K562 (cell line): Measurements from ENCODE around the gene PKLR. TPM values are rescaled to one million over a fixed set of nuclear protein-coding genes. Genes with fewer than 3 reads are reported as not detected.

Experiments
- ATAC-seq: fragments of 200-7000 bp; cut with Tn5 transposase; 3 replicates; pipeline ENCODE4 v1.9.1; 2020; ENCODE audit warnings: moderate library complexity
- BruUV-seq: library from RNA; stranded (reverse); fragments of 400-500 nt; replicated peaks from 2 replicates; lab custom pipeline; 2021; lab: Mats Ljungman, UMichigan
- CTCF ChIA-PET: fragments of 300-600 bp; formaldehyde crosslinking; extraction: SDS; loops from one replicate; lab custom pipeline; 2021; ENCODE audit warnings: low intra/inter-chr PET ratio; lab: Yijun Ruan, JAX
- POLR2A ChIA-PET: fragments of 300-600, 350-650 bp; sonication (Branson Sonifier 250); formaldehyde crosslinking; extraction: SDS; loops from one replicate; lab custom pipeline; 2021; ENCODE audit warnings: antibody characterized with exemption, inconsistent platforms; lab: Yijun Ruan, JAX
- DNase-seq, 4 experiments: peaks; one replicate each; pipeline versions ENCODE4 v3.0.0 to v3.0.0-alpha.2; 2011 to 2018; ENCODE audit warnings: low spot score in 3 of 4, mixed read lengths in 3 of 4; ENCODE audit errors: extremely low read depth in 1 of 4
- FAIRE-seq: peaks from 2 replicates; lab custom pipeline; 2011; peaks lifted over from hg19 to GRCh38; lab: Jason Lieb, UNC
- H2AFZ ChIP-seq: 2 replicates; pipeline ENCODE4 v1.6.0; 2011; ENCODE audit warnings: low read depth, low read length, control low read depth, inconsistent platforms
- H3K27ac ChIP-seq: fragments of 200-600 bp; 3 replicates; pipeline ENCODE4 v1.8.0; 2011; ENCODE audit warnings: low read depth, mild to moderate bottlenecking, control low read depth, inconsistent platforms, low read length, moderate library complexity, mixed read lengths; ENCODE audit errors: extremely low read depth
- H3K27me3 ChIP-seq, 2 experiments: fragments of 300-600 bp in 1 of 2; 2 replicates in 1 of 2; 3 replicates in 1 of 2; pipeline versions ENCODE4 v1.6.0 to v1.8.0; 2011; ENCODE audit warnings: inconsistent platforms in 2 of 2, low read length in 2 of 2, mild to moderate bottlenecking in 1 of 2, mixed read lengths in 1 of 2, moderate library complexity in 1 of 2; ENCODE audit not compliant: control insufficient read depth in 2 of 2, insufficient read depth in 2 of 2
- H3K36me3 ChIP-seq: fragments of 300-600 bp; 3 replicates; pipeline ENCODE4 v1.8.0; 2011; ENCODE audit warnings: mild to moderate bottlenecking, low read length, inconsistent platforms; ENCODE audit not compliant: control insufficient read depth, insufficient read depth
- H3K4me1 ChIP-seq, 2 experiments: fragments of 200-600 bp in 1 of 2; replicated peaks in 1 of 2; 2 replicates in 1 of 2; 3 replicates in 1 of 2; pipeline versions ENCODE4 v1.5.1 to v1.8.0; 2011; ENCODE audit warnings: inconsistent platforms in 2 of 2, low read length in 2 of 2, mild to moderate bottlenecking in 1 of 2, mixed read lengths in 1 of 2, moderate library complexity in 1 of 2; ENCODE audit not compliant: control insufficient read depth in 2 of 2, insufficient read depth in 2 of 2
- H3K4me2 ChIP-seq: 2 replicates; pipeline ENCODE4 v1.6.1; 2011; ENCODE audit warnings: low read length, control low read depth, inconsistent platforms, mixed read lengths; ENCODE audit not compliant: insufficient read depth
- H3K4me3 ChIP-seq: fragments of 200-600 bp; sonication (generic), shearing (Covaris generic); 2 replicates; pipeline ENCODE4 v1.5.1; 2016; ENCODE audit warnings: control low read depth, inconsistent platforms
- H3K79me2 ChIP-seq: fragments of 200-600 bp; 3 replicates; pipeline ENCODE4 v1.8.0; 2011; ENCODE audit warnings: low read length, inconsistent platforms; ENCODE audit not compliant: control insufficient read depth, insufficient read depth
- H3K9ac ChIP-seq, 2 experiments: 2 replicates each; pipeline versions ENCODE4 v1.6.0 to v1.6.1; 2011; ENCODE audit warnings: low read depth in 2 of 2, low read length in 2 of 2, control low read depth in 1 of 2, inconsistent platforms in 1 of 2, mild to moderate bottlenecking in 1 of 2, mixed read lengths in 1 of 2; ENCODE audit not compliant: insufficient read depth in 1 of 2
- H3K9me1 ChIP-seq: one replicate; pipeline ENCODE4 v1.6.0; 2011; ENCODE audit warnings: inconsistent platforms, mild to moderate bottlenecking, low read length, moderate library complexity; ENCODE audit not compliant: control insufficient read depth, insufficient read depth
- H3K9me3 ChIP-seq: replicated peaks from 2 replicates; pipeline ENCODE4 v1.5.1; 2011; ENCODE audit warnings: low read depth, low read length, inconsistent platforms; ENCODE audit not compliant: control insufficient read depth, insufficient read depth
- H4K20me1 ChIP-seq: replicated peaks from 2 replicates; pipeline ENCODE4 v1.6.1; 2011; ENCODE audit warnings: low read length, inconsistent platforms, mixed read lengths; ENCODE audit not compliant: control insufficient read depth, insufficient read depth
- ESRRA ChIP-seq: fragments of 450-650 bp; IDR thresholded peaks from 2 replicates; pipeline ENCODE4 v1.6.1; 2014; ENCODE audit warnings: low read depth, mild to moderate bottlenecking, moderate library complexity, borderline replicate concordance
- FOXM1 ChIP-seq, 2 experiments: fragments of 450-650 bp in 1 of 2; sonication (generic) in 1 of 2; formaldehyde crosslinking in 1 of 2; IDR thresholded peaks; 2 replicates each; pipeline versions ENCODE4 v1.6.1 to v1.9.0; 2017 to 2022; ENCODE audit warnings: low read depth in 2 of 2, mild to moderate bottlenecking in 2 of 2, missing genetic modification reagents in 1 of 2, moderate library complexity in 1 of 2
- PHF20 ChIP-seq: fragments of 450-650 bp; IDR thresholded peaks from 2 replicates; pipeline ENCODE4 v1.6.1; 2018; ENCODE audit not compliant: partially characterized antibody
- RBFOX2 ChIP-seq: fragments of 200-400 bp; formaldehyde crosslinking; IDR thresholded peaks from 2 replicates; pipeline ENCODE4 v1.6.1; 2017; ENCODE audit warnings: low read depth, mild to moderate bottlenecking, low read length, moderate library complexity
- SFPQ ChIP-seq: fragments of 200-400 bp; formaldehyde crosslinking; IDR thresholded peaks from 2 replicates; pipeline ENCODE4 v1.6.1; 2017; ENCODE audit warnings: mild to moderate bottlenecking, low read depth, low read length, moderate library complexity
- SOX6 ChIP-seq: fragments of 450-650 bp; IDR thresholded peaks from 2 replicates; pipeline ENCODE4 v1.6.1; 2014; ENCODE audit warnings: mild to moderate bottlenecking
- STAT6 ChIP-seq: sonication (generic); formaldehyde crosslinking; IDR thresholded peaks from 2 replicates; pipeline ENCODE4 v1.8.1; 2023; ENCODE audit warnings: mild to moderate bottlenecking, missing genetic modification reagents
- XRCC5 ChIP-seq: fragments of 200-400 bp; formaldehyde crosslinking; IDR thresholded peaks from 2 replicates; pipeline ENCODE4 v1.6.1; 2017; ENCODE audit warnings: low read depth, mild to moderate bottlenecking, low read length
- ZHX1 ChIP-seq: fragments of 150-350 bp; conservative IDR thresholded peaks from 2 replicates; pipeline ENCODE4 v1.6.1; 2014; ENCODE audit warnings: low read length
- ZNF511 ChIP-seq: sonication (generic); formaldehyde crosslinking; IDR thresholded peaks from 2 replicates; pipeline ENCODE4 v1.8.0; 2022; ENCODE audit warnings: mild to moderate bottlenecking, missing genetic modification reagents
- ZNF830 ChIP-seq: fragments of 250-450 bp; sonication (Bioruptor Pico); IDR thresholded peaks from 2 replicates; pipeline ENCODE4 v1.5.0; 2021; ENCODE audit warnings: mild to moderate bottlenecking
- WGBS: fragments of 100-300 bp; shearing (Covaris generic); methylation state at CpG from one replicate; pipeline ENCODE4 v1.1.6; 2016; ENCODE audit warnings: low coverage, mixed read lengths; ENCODE audit not compliant: insufficient coverage; ENCODE audit errors: missing lambda C conversion rate; 5-methylcytosine and 5-hydroxymethylcytosine counted together
- in situ Hi-C: fragments of 300-500 bp; cut with MboI; formaldehyde crosslinking; loops from 4 replicates; pipeline ENCODE4 v1.15.0; 2018; ENCODE audit warnings: inconsistent platforms, mixed read lengths
- intact Hi-C: fragments of 100-400 bp; cut with micrococcal nuclease; formaldehyde crosslinking; loops from 2 replicates; pipeline ENCODE4 v1.14.2; 2022
- polyA plus RNA-seq, 8 experiments: library from polyadenylated mRNA; depleted of rRNA in 4 of 8; stranded (reverse) in 5 of 8; unstranded in 3 of 8; fragments of >200 nt; fragmentation: Nextera tagmentation in 2 of 8; fragmentation: Illumina TruSeq in 1 of 8; extraction: Ambion mirVana in 2 of 8; extraction: Trizol in 1 of 8; gene quantifications; 2 replicates each; pipeline versions ENCODE4 v1.2.1 to v1.2.3, GENCODE V29; 2011 to 2014; ENCODE audit warnings: inconsistent platforms in 1 of 8, missing spikeins in 1 of 8
- total RNA-seq, 7 experiments: library from RNA; depleted of rRNA in 6 of 7; stranded (reverse); fragments of >200 nt in 6 of 7; fragmentation: Illumina TruSeq in 2 of 7; extraction: Trizol in 2 of 7; gene quantifications; 2 replicates each; pipeline versions ENCODE4 v1.2.1 to v1.2.3, GENCODE V29; 2011 to 2021; ENCODE audit warnings: low replicate concordance in 1 of 7

PKLR gene
- total and polyA plus RNA-seq, 9 of the 15 experiments (the other 6 are each of a cell fraction or from before 2014, with no cell fraction given): 10.7 to 78.4 (median 38.2) TPM

- Histone ChIP-seq H3K4me1 (peaks cover 25 to 51% of the 10 kb centered on the region in 2 experiments), H3K27ac (peak overlapping the region; percentile 60; the same call in 1 of the 3 replicates), H3K9me3 (no peaks in the 10 kb centered on the region), H3K27me3 (no peaks in the 10 kb centered on the region), H3K4me2 (peak overlapping the region; percentile 51), H3K9me1 (no peaks in the 10 kb centered on the region), H3K36me3 (peaks cover 29% of the 10 kb centered on the region; the same call in 2 of the 3 replicates), H3K79me2 (peaks cover 18% of the 10 kb centered on the region), H4K20me1 (no peaks in the 10 kb centered on the region), H3K4me3 (no peak overlapping the region), H3K9ac (peak overlapping the region; percentile 40 to 87; a peak in 3 of 4 replicates), H2AFZ (peak overlapping the region; percentile 69)
- intact Hi-C loops (loop anchor here (1.0 to 10.0 kb wide), 4 partner anchors 57 to 341 kb away; partner anchors contain the start of gene FDPS), in situ Hi-C loops (loop anchor here (10.0 kb wide), 1 partner anchor 344 kb away; no protein-coding TSS in a partner anchor)
- ATAC-seq: peak; percentile 94
- BruUV-seq: no TSS peak
- peak; percentile 93 for FAIRE-seq
- ChIA-PET CTCF (interaction anchor here (0.5 to 3.5 kb wide), 8 partner anchors 55 to 846 kb away, joined by 3 to 38 read pairs (median 6); partner anchors contain the start of gene FDPS), POLR2A (interaction anchor here (0.6 to 3.4 kb wide), 7 partner anchors 10 to 72 kb away, joined by 3 to 30 read pairs (median 3); partner anchors contain the start of genes FDPS, RUSC1 and SCAMP3)
- peak; percentile 92 to 97 (median 94) for DNase-seq
- 22% methylated on average over 17 of the region's 23 CpGs for WGBS
- TF ChIP-seq SFPQ: no peak
- TF ChIP-seq SOX6: peak; percentile 58; the same call in 1 of the 2 replicates
- TF ChIP-seq RBFOX2: peak; percentile 54
- TF ChIP-seq PHF20: peak; percentile 23
- TF ChIP-seq ZNF511 (CRISPR knock-in tag): no peak
- 0 out of 2 replicates have a peak, but pooled peaks have one; percentile 48 for TF ChIP-seq STAT6 (CRISPR knock-in tag)
- no peak for TF ChIP-seq ZHX1
- TF ChIP-seq ZNF830 (CRISPR knock-in tag): no peak
- peak; percentile 59; the same call in 1 of the 2 replicates for TF ChIP-seq ESRRA
- TF ChIP-seq XRCC5: peak; percentile 96
- TF ChIP-seq FOXM1 (IDR thresholded peaks at IDR 0.05; ENCODE audit: low read depth): no peak
- no peak for TF ChIP-seq FOXM1 (CRISPR knock-in tag; IDR thresholded peaks at IDR 0.05; ENCODE audit: low read depth)
These were observed 50.4 kb downstream of the PKLR start for GRCh38 chr1:155250633-155251449.
